Measurements from ENCODE around the gene FBN2.

Gene FBN2

GRCh38 chr5:128228521-128228920 is 309.5 kb downstream of the FBN2 start:
- H3K4me2 ChIP-seq: no peak overlapping the region
- H3K9me3 ChIP-seq: no peaks in the 10 kb centered on the region
- no peak overlapping the region for H3K9ac ChIP-seq
- no peak overlapping the region for H3K4me3 ChIP-seq
- TF ChIP-seq Cebpa-rat (IDR thresholded peaks at IDR 0.05): no peak
- H3K27ac ChIP-seq: no peak overlapping the region
- H3K36me3 ChIP-seq: no peaks in the 10 kb centered on the region
- H4K20me1 ChIP-seq: no peaks in the 10 kb centered on the region
- no peaks in the 10 kb centered on the region for H3K4me1 ChIP-seq
- no peaks in the 10 kb centered on the region for H3K27me3 ChIP-seq

- Histone ChIP-seq H3K36me3 (no peaks in the 10 kb centered on the region), H3K27me3 (no peaks in the 10 kb centered on the region), H3K9me3 (no peaks in the 10 kb centered on the region), H3K4me2 (no peak overlapping the region), H3K27ac (no peak overlapping the region), H4K20me1 (no peaks in the 10 kb centered on the region), H3K9ac (no peak overlapping the region), H3K4me1 (no peaks in the 10 kb centered on the region), H3K4me3 (no peak overlapping the region)
- TF ChIP-seq Cebpa-rat (IDR thresholded peaks at IDR 0.05): no peak
Observed at GRCh38 chr5:128228008-128228407, 310.0 kb downstream of the FBN2 start.

DNA sequence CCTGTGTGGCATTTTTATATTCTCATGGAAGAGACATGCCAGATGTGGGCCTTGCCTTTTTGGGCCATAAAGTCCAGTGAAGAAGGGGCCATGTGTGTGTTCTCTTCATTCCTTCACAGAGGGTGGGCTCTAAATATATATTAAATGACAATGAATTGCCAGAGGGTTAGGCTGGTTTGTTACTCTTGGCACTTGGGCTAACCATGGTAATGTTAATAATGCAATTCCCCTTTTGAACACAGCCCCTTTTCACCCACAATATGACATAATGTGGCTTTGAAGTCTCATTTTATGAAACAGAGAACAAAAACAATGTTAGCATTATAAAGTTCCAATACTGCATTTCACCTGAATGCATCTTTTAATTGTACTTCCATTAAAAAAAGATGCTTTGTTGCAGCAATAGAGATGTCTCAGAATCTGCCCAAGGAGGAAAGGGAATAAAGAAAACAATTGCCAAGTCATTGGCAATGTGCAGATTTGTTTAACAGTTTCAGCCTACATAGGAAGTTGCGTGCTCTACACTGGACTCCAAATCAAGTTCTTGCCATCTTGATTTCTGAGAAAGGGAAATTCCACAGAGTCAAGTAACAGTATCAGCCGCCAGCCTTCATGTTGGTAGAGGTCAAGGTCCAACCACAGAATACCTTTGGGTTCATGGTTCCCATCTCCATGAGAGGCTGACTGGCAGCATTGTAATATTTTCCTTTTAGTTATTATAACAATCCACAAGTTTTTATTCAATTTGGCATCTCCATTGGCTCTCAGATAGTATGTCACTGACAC is 312.6 kb downstream of the FBN2 start:
- Histone ChIP-seq H3K4me2 (no peak overlapping the region), H3K9ac (no peak overlapping the region), H3K4me3 (no peak overlapping the region), H3K9me3 (no peaks in the 10 kb centered on the region), H3K36me3 (no peaks in the 10 kb centered on the region), H4K20me1 (no peaks in the 10 kb centered on the region), H3K27me3 (no peaks in the 10 kb centered on the region), H3K4me1 (no peaks in the 10 kb centered on the region), H3K27ac (no peak overlapping the region)
- TF ChIP-seq Cebpa-rat (IDR thresholded peaks at IDR 0.05): no peak

DNA sequence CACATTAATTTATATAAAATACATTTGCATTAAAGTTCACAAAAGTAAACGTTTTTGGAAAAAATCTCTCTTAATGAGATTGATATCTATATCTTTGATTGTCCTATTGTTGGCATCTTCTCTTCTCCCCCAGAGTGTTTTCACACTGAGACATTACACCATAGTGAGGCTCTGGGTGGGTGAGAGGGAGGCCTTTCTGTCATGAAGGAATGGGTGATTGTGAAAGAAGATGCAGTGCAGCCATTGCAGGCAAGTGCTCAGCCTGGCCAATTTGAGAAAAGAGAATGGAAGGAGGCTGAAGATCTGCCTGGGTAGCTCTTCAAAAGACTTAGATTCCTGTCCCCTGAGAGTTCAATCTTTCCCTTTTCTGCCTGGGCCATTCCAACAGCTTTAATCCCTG is 313.7 kb downstream of the FBN2 start:
- Histone ChIP-seq H3K36me3 (no peaks in the 10 kb centered on the region), H3K4me2 (no peak overlapping the region), H3K4me1 (no peaks in the 10 kb centered on the region), H4K20me1 (no peaks in the 10 kb centered on the region), H3K9me3 (no peaks in the 10 kb centered on the region), H3K9ac (no peak overlapping the region), H3K27me3 (no peaks in the 10 kb centered on the region), H3K27ac (no peak overlapping the region), H3K4me3 (no peak overlapping the region)
- no peak for TF ChIP-seq Cebpa-rat (IDR thresholded peaks at IDR 0.05)

DNA sequence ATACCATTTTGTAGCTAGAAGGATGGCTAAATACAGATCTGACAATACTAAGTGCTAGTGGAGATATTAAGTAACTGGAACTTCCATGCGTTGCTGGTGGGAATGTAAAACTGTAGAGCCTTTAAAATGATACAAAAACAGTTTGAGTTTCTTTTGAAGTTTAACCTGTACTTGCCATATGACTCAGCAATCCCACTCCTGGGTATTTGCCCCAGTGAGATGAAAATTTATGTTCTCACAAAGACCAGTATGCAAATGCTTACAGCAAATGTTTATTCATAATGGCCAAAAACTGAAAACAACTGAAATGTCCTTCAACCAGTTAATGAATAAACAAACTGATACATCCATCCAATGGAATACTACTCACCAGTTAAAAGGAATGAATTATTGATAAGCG is 317.2 kb downstream of the FBN2 start:
- Histone ChIP-seq H3K9ac (no peak overlapping the region), H3K4me1 (no peaks in the 10 kb centered on the region), H3K4me3 (no peak overlapping the region), H3K27me3 (no peaks in the 10 kb centered on the region), H3K27ac (no peak overlapping the region), H4K20me1 (no peaks in the 10 kb centered on the region), H3K4me2 (no peak overlapping the region), H3K36me3 (no peaks in the 10 kb centered on the region), H3K9me3 (no peaks in the 10 kb centered on the region)
- no peak for TF ChIP-seq Cebpa-rat (IDR thresholded peaks at IDR 0.05)

DNA sequence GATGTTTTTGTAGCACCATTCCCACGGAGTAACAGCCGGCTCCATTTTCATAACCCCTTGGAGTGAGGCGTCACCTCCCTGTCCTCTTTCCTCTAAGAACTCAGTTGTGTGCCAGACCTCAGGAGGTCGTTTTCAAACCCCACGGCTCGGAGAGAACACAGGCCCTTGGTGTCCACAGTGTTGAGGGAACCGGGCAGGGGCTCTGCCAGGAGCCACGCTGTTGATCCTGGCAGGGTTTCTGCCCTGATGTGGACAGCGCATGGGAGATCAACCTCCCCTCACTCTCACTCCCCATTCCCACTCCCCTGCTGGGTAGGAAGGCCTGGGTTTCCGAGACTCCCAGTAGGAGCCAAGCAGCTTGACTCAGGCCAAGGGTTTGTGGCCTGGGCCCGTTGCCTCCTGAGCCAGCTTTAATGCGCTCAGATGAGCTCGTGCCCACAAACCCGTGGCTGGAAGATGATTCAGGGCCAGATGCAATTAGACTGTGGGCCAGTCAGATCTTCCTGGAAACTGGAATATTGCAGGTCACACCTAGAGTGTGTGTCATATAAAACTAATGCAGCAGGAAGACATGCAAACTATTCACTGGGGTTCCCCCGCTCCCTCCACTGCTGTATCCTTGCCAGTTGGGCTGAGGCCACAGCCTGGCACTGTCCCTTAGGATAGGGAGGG is 321.0 kb downstream of the FBN2 start:
- Histone ChIP-seq H3K27ac (no peak overlapping the region), H3K9ac (no peak overlapping the region), H3K4me1 (no peaks in the 10 kb centered on the region), H3K36me3 (no peaks in the 10 kb centered on the region), H3K4me2 (no peak overlapping the region), H3K4me3 (no peak overlapping the region), H3K27me3 (no peaks in the 10 kb centered on the region), H3K9me3 (no peaks in the 10 kb centered on the region), H4K20me1 (no peaks in the 10 kb centered on the region)
- TF ChIP-seq Cebpa-rat (IDR thresholded peaks at IDR 0.05): no peak

- no peak overlapping the region for H3K9ac ChIP-seq
- TF ChIP-seq Cebpa-rat (IDR thresholded peaks at IDR 0.05): no peak
- H3K4me2 ChIP-seq: no peak overlapping the region
Observed at GRCh38 chr5:128216285-128216684, 321.8 kb downstream of the FBN2 start.

GRCh38 chr5:128213833-128214232 is 324.2 kb downstream of the FBN2 start:
- Histone ChIP-seq H3K4me1 (no peaks in the 10 kb centered on the region), H3K4me3 (no peak overlapping the region), H3K9ac (no peak overlapping the region), H3K9me3 (no peaks in the 10 kb centered on the region), H3K27ac (no peak overlapping the region), H3K27me3 (no peaks in the 10 kb centered on the region), H3K36me3 (no peaks in the 10 kb centered on the region), H3K4me2 (no peak overlapping the region), H4K20me1 (no peaks in the 10 kb centered on the region)
- TF ChIP-seq Cebpa-rat (IDR thresholded peaks at IDR 0.05): no peak

More at GRCh38 chr5:128216285-128216684, 321.8 kb downstream of the FBN2 start:
- no peaks in the 10 kb centered on the region for H3K4me1 ChIP-seq
- no peaks in the 10 kb centered on the region for H4K20me1 ChIP-seq
- no peaks in the 10 kb centered on the region for H3K9me3 ChIP-seq
- no peaks in the 10 kb centered on the region for H3K27me3 ChIP-seq
- no peak overlapping the region for H3K4me3 ChIP-seq
- H3K27ac ChIP-seq: no peak overlapping the region
- H3K36me3 ChIP-seq: no peaks in the 10 kb centered on the region

DNA sequence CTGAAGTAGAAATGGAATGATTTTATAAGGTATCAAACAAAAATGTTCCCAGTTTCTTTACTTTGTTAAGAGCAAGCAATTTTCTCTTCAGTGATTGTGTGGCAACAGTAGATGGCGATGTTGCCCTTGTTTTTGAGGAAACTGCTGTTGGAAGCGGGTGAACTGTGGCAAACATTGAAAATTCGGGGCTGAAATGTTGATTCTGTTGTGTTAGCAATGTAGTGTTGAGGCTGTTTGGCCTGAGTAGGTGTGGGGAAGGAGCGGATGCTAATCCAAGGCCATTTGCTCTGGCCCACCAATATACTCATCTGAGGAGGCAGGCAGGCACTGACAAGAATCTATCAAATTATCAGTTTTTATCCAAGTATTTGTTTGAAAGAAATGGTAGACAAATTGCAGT is 324.7 kb downstream of the FBN2 start:
- H3K27ac ChIP-seq: no peak overlapping the region
- no peak overlapping the region for H3K9ac ChIP-seq
- no peaks in the 10 kb centered on the region for H3K27me3 ChIP-seq
- no peak overlapping the region for H3K4me2 ChIP-seq
- H3K4me1 ChIP-seq: no peaks in the 10 kb centered on the region
- H3K36me3 ChIP-seq: no peaks in the 10 kb centered on the region
- H3K4me3 ChIP-seq: no peak overlapping the region
- H3K9me3 ChIP-seq: no peaks in the 10 kb centered on the region
- no peak for TF ChIP-seq Cebpa-rat (IDR thresholded peaks at IDR 0.05)
- H4K20me1 ChIP-seq: no peaks in the 10 kb centered on the region

DNA sequence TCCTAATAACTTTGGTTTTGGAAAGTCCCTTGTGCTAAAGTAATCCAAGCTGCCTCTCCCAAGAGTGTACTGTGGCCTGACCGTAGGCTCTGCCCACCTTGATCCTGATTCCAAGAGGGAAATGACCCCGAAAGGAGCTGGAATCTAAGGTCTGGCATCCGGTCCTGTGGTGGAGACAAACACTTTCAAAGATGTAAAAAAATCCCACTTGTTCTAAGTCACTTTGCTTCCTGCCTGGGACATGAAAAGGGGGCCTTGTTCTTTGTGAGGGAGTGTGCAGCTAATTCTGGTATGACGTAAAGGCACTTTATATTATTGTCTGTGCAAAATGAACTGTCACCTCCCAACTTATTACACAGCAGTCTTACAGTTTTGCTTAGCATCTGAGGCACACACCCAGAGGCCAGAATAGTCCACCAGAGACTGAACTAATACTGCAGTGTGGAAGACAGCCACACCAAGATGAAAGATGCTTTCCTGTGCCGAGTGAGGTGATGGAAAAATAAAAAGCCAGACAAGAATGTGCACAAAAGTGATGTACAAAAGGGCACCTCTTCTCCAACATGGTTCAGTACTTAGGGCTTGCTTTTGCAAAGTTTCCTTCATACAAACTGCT is 325.7 kb downstream of the FBN2 start:
- Histone ChIP-seq H3K9ac (no peak overlapping the region), H3K9me3 (no peaks in the 10 kb centered on the region), H3K4me2 (no peak overlapping the region), H3K4me3 (no peak overlapping the region), H3K36me3 (no peaks in the 10 kb centered on the region), H3K4me1 (no peaks in the 10 kb centered on the region), H3K27ac (no peak overlapping the region), H4K20me1 (no peaks in the 10 kb centered on the region), H3K27me3 (no peaks in the 10 kb centered on the region)
- TF ChIP-seq Cebpa-rat (IDR thresholded peaks at IDR 0.05): no peak
